AG09309 (cell line): ENCODE measurements around the gene EID3.

ENCODE experiments used
- DNase-seq: peaks from one replicate; pipeline ENCODE4 v3.0.0-alpha.2; 2010; ENCODE audit warnings: low read depth
- H3K4me3 ChIP-seq: 2 replicates; pipeline ENCODE4 v1.5.1; 2011; ENCODE audit warnings: mild to moderate bottlenecking, low read depth, low read length, moderate library complexity; ENCODE audit not compliant: control insufficient read depth
- CTCF ChIP-seq: IDR thresholded peaks from 2 replicates; pipeline ENCODE4 v1.5.1; 2011; ENCODE audit warnings: mild to moderate bottlenecking, low read depth, low read length, inconsistent platforms; ENCODE audit not compliant: insufficient read depth, control insufficient read depth; ENCODE audit errors: missing control alignments

EID3 gene

GRCh38 chr12:104280717-104281458 is 22.7 kb upstream of the EID3 start:
- TF ChIP-seq CTCF: no peak
- peak; percentile 87 for DNase-seq
- no peak overlapping the region for H3K4me3 ChIP-seq

GRCh38 chr12:104281636-104282035 is 21.9 kb upstream of the EID3 start:
- TF ChIP-seq CTCF: no peak
- H3K4me3 ChIP-seq: no peak overlapping the region
- DNase-seq: no peak

GRCh38 chr12:104282109-104282508 is 21.4 kb upstream of the EID3 start:
- peak; percentile 45 for DNase-seq
- H3K4me3 ChIP-seq: no peak overlapping the region
- no peak for TF ChIP-seq CTCF

GRCh38 chr12:104285740-104286515 is 17.6 kb upstream of the EID3 start:
- DNase-seq: no peak
- no peak overlapping the region for H3K4me3 ChIP-seq
- no peak for TF ChIP-seq CTCF

GRCh38 chr12:104286516-104287482 is 16.7 kb upstream of the EID3 start:
- peak overlapping the region; percentile 80 for H3K4me3 ChIP-seq
- TF ChIP-seq CTCF: no peak
- peak; percentile 97 for DNase-seq

- peak overlapping the region; percentile 80 for H3K4me3 ChIP-seq
- TF ChIP-seq CTCF: no peak
- peak; percentile 39 for DNase-seq
These were observed 14.8 kb upstream of the EID3 start for GRCh38 chr12:104288635-104289274.
